Stimulated activated CD8-positive, alpha-beta memory T cell treated with anti-CD3 and anti-CD28 coated beads, Interleukin-4, amount 100 ng/mL, for 48 hours (primary cell): Measurements from ENCODE around the gene SLC16A8.
"Not testable (repeated sequence)": the region's sequence is repeated elsewhere in the genome, so short reads cannot be mapped to it uniquely, and the experiment has no call there.

Experiments used
- DNase-seq: peaks from one replicate; pipeline ENCODE4 v3.0.0-alpha.2; 2020

Gene SLC16A8

DNA sequence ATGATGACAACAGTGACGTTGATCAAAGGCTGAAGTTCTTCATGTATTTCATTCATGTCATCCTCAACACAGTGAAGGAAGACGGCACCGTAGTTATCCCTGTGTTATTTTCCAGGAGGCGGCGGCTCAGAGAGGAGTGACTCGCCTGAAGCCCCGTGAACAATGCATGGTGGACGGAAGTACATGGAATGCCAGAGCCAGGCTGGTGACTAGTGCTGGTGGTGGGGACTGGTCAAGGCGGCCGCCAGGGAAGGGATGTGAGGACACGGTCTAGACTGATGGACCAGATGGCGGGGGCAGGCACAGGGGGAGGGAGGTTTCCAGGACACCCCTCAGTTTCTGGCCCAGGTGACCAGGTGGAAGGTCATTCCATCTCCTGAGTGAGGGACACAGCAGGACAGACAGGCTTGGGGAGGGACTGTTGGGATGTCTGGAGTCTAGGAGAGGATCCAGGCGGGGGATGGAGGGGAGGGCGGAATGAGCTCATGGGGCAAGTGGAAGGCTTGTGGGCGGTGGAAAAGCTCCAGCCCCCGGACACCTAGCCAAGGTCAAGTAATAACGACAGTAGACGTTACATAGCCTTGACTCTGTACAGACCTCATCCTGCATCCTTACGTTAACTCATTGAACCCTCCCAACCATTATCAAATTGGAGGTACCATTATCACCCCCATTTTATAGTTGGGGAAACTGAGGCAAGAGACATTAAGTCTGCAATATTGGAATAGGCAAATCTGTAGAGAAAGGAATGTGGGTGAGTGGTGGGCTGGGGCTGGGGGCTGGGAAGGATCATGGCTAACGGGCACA, 42.8 kb downstream of the SLC16A8 start:
- DNase-seq: no peak

GRCh38 chr22:38038890-38039812, 44.8 kb downstream of the SLC16A8 start:
- DNase-seq: no peak

GRCh38 chr22:38038426-38038825, 45.6 kb downstream of the SLC16A8 start:
- DNase-seq: no peak

DNA sequence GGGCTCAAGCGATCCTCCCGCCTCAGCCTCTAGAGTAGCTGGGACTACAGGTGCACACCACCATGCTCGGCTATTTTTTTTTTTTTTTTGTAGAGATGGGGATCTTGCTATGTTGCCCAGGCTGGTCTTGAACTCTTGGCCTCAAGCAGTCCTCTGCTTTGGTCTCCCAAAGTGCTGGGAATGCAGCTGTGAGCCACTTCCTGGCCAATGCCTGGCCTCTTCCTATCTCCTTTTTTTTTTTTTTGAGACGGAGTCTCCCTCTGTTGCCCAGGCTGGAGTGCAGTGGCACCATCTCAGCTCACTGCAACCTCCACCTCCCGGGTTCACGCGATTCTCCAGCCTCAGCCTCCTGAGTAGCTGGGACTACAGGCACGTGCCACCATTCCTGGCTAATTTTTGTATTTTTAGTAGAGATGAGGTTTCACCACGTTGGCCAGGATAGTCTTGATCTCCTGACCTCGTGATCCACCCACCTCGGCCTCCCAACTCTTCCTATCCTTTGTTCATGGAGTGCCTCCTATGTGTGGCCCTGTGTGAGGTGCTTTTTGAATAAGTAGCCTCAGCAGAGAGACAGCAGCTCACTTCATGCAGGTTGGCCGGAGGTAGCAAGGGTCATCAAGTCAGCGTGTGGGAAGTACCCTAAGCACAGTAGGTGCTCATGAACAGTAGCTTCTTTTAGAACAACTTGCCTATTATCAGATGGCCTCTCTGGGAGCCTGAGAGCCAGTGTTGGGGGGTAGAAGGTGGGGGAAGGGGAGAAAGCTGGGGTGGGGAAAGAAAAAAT, 46.4 kb downstream of the SLC16A8 start:
- DNase-seq: not testable (repeated sequence)

GRCh38 chr22:38036392-38037062, 47.5 kb downstream of the SLC16A8 start:
- DNase-seq: no peak

DNA sequence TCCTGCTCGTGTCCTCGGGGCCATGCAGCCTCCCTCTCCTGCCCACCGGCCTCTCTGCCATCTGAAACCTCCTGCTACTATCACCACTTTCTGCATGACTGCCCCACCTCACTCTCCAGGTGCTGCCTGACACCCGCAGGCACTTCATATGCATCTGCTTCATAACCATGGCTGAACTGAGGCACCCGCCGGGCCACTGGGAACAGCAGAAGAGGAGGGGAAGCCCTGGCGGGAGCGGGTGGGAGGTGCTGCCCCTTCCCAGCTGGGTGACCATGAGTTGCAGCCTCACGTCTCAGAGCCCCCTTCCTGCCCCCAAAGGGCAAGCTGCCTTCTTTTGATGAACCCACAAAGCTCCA, 48.5 kb downstream of the SLC16A8 start:
- DNase-seq: no peak

GRCh38 chr22:38034884-38035529, 49.0 kb downstream of the SLC16A8 start:
- DNase-seq: no peak

DNA sequence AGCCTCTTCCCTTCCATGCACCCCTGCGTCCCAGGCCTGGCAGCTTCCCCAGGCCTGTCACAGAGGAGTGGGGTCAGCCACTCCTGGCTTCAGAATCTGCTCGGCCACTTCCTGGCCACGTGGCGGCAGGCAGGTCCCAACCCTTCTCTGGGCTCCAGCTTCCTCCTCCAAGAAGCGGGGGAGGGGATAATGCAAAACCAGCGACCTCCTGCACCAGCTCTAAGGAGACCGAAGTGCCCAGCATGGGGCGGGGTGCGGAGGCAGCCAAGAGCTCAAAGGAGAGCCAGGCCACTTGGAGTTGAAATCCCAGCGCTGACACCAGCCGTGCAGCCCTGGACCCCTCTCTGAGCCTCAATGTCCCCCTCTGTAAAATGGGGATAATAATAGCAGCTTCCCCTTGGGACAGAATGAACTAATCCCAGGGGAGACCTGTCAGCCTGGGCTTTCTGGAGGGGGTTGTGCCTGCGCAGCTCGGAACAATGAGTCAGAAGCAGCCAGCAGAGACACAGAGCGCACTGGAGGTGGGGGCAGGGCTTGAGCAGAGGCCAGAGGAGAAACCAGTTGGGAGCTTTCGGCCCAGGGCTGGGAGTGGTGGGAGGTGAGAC, 49.6 kb downstream of the SLC16A8 start:
- no peak for DNase-seq

DNA sequence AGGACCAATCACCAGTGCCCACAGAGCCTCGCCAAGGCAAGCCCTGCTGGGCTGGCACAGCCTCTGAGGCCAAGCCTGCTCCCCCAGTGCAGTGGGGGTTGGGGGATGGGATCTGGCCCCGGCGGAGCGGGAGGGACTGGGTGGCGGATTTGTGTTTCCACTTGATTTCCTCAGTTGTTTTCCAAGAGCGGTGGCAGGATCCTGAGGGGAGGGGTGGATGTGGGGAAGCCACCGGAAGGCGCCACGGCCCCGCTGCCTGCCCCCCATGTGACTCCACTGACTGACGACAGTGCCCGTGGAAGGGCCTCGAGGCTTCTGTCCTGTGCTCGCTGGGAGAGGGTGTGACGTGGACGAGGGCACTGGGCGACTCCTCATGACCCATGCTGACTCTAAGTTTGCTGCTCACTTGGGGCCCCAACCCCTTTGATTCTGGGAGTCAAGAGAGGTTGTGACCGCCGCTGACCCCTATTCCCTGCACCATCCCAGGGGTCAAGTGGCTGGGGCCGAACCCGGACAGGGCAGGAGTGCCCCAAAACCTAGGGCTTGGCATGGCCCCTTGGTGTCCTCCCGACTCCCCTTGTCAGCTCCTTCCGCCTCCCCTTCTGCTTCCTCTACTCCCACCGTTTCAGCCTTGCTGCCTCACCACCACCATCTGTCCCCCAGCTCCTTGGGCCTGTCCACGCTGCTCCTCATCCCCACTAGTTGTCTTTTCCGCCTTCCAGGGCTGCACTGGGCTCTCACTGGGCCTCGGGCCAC, 50.3 kb downstream of the SLC16A8 start:
- no peak for DNase-seq

DNA sequence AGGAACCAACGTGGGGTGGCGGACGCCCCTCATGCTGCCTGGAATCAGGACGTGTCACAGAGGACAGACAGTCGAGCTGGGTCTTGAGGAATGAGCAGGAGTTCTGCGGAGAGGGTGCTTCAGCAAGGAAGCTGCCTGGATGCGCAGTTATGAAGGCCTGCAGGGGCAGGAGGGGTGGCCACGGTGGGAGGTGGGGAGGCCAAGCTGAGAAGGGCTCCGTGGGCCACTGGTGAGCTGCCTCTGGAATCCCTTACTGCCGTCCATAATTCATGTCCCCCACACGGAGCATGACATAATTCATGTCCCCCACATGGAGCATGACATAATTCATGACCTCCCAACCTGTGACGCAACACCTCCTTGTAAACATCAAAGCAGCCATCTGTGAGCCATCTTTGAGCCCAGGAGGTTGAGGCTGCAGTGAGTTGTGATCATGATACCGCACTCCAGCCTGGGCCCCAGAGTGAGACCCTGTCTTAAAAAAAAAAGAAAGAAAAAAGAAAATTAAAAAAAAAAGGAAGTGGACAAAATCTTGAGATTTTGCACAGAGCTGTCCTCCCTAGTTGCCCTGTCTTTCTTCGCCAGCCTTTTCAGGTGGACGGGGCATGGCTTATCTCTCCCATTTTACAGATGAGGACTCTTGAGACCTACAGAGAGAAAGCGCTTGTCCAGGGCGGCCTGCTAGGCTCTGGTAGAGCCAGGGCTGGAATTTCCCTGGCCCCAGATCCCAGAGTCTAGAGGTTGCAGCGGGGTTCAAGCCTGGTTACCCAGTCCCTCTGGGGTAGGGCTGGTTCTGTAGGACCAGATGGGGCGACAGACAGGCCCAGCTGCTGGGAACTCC, 51.1 kb downstream of the SLC16A8 start:
- DNase-seq: no peak

DNA sequence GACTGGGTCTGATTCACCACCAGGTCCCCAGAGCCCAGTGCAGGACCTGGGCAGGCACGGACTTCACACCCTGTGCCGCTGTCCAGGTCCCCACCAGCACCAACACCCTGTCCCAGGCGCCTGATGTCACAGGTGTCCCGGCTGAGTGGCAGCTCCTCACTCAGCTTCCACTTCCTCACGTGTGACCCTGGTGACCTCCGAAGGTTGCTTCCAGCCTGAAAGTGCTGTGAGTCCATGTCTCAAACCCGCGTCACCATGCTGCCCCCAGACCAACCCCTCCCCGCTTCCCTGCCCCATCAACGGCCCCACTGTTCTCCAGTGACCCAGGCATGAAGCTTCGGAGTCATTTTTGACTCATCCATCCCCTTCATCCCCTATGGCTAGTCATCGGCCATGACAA, 52.5 kb downstream of the SLC16A8 start:
- DNase-seq: no peak

DNA sequence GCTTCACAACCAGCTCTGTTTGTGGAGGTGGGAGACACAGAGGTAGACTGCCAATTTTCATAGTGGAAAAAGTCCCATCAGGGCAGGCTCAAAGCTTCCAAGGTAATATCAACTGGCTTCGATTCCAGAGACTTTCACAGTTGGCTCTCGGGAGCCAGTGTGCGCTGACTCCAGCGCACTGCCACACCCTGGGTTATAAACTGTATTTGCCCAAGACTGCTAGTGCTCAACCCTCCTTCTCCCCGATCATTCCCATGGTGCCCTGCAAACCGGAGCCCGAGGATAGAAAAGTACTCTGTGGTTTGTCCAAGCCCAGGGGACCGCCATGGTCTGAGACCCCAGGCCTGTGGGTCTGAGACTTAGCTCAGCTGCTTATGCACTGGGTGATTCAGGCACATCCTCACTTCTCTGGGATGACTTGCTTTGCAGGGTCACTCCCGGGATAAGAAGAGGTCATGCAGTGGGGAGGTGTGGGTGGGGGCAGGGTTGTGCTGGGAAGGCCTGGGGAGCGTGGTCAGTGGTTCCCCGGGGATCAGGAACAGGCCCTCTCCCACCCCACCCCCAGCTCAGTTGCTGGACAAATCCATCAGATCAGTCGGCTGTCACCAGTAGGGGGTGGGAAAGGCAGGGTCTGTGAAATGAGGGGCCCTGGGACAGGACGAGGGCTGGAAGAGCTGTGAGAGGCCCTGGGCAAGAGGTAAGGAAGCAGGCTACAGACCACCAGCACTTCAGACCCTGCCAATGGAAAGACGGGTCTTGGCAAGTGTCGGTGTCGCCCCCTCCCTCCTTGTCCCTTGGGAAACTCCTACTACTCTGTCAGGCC, 53.5 kb downstream of the SLC16A8 start:
- DNase-seq: no peak

GRCh38 chr22:38029901-38030300, 54.1 kb downstream of the SLC16A8 start:
- no peak for DNase-seq

DNA sequence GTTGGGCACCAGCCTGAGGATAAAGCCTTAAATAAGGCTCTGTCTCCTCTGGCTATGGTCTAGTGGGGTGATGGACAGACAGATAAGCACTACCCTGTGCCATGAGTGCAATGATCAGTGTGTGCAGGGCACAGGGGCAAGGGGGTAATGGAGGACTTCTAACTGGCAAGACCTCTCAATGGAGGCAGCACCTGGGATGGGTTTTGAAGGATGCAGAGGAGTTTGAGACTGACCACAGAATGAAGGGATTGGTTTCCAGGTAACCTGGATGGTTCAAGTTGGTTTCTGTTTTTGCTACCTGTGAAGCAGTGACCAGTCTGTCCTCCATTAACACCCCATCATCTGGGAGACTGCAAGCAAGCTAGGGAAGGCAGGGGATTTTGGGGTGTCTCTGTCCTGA, 54.6 kb downstream of the SLC16A8 start:
- DNase-seq: no peak

DNA sequence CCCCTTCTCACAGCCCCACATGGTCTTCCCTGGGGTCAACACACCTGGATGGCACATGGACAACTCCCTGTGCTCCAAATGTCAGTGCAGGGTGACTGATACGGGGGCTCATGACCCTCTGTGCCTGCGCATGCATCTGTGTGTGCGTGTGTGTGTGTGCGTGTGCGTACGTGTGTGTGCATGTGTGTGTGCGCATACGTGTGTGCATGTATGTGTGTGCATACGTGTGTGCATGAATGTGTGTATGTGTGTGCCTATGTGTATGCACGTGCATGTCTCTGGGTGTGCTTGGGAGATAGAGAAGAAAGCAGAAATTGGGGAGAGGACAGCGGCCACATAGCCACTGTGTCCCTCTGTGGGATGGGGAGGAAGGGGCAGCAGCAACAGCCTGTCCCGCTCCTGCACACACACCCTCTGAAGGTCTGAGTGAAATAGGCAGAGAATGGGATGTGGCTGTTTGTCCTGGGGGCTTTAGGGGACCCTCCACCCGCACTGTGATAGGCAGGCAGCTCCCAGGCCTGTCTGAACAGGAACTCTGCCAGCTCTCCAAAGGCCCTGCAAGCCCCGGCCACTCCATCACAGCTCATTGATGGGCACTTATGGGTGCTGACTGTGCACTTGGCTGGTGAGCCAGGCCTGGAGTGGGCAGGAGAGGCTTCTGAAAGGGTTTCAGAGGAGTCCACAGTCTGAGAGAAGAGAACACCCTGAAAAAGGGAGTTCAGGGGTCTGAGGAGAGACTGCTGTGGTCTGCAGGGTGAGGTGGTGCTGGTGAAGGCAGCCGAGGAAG, 55.4 kb downstream of the SLC16A8 start:
- no peak for DNase-seq
